SKM-1 treated with dmso at 0.1 percent for 144 hours (cell line): ENCODE results near the gene CDAN1.

Experiments
- DNase-seq: peaks from one replicate; lab custom pipeline; 2025; ENCODE audit not compliant: unreplicated experiment; lab: John Stamatoyannopoulos, UW

CDAN1 gene

DNA sequence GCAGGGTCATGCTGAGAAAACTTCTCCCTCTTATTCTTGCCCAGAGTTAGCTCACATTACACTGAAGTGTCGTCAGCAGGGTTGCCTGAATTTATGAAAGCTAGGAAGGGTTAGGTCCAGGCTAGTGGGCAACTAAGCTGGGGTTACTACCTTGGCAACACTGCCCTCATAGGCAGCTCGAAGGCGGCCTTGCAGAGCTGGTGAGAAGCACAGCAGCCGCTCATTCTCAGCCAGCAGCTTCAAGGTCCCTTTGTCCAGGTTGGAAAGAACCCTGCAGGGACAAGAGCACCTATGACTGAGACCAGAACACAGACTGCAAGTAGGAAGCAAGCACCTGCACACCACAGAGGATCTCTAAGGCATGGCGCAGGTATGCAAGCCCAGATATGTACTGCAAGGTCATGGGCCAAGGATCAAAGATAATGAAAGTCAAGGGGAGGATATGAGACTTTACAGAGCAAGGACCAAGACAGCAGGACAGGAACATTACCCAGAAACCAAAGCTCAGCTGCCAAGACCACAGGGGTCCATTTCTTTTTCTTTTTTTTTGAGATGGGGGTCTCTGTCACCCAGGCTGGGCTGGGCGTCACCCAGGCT is 2.8 kb downstream of the CDAN1 start:
- DNase-seq = no peak

DNA sequence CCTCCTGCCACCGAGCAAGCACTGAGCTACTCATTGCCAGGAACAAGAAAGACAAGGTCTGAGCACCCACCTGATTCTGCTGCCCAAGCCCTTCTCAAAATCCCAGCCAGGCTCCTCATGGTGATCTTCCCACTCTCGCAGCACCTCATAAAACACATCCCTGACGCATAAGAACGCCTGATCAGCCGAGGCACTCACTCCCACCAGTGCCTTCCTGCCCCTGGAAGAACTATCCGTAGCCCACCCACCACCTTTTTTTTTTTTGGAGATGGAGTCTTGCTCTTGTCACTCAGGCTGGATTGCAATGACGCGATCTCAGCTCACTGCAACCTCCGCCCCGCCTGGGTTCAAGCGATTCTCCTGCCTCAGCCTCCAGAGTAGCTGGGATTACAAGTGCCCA is 3.9 kb downstream of the CDAN1 start:
- no peak for DNase-seq

DNA sequence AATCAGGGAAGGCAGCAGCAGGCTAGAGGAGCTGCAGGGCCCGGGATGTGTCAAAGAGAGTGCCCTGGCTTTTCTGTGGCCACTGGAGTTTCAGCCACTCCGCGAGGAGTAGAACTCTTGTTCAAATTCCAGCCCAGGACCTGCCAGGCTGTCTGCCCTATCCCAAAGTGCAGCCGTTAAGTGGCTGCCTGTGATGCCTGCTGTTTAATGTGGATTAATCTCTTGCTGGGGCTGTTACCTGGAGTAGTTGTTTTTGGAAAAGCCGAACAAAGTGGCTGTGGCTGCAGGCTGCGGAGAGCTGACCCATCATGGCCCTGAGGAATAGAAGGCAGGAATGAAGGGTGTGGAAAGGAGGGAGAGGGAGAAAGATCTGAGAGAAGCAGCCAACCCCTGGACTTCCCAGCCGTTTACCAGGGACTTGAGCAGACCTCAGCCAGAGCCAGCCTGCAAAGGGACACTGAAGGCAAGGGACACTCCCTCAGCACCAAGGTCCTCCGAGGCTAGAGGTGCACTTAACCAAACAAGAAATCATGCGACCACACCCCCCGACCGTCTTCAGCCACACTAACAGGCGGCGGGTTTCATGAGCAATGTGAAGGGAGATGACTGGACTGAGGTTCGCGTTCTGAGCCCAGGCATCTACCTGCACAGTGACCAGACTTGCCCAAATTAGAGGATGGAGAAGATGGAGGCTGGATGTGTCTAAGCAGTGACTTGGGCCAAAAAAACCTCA is 4.7 kb downstream of the CDAN1 start:
- no peak for DNase-seq

DNA sequence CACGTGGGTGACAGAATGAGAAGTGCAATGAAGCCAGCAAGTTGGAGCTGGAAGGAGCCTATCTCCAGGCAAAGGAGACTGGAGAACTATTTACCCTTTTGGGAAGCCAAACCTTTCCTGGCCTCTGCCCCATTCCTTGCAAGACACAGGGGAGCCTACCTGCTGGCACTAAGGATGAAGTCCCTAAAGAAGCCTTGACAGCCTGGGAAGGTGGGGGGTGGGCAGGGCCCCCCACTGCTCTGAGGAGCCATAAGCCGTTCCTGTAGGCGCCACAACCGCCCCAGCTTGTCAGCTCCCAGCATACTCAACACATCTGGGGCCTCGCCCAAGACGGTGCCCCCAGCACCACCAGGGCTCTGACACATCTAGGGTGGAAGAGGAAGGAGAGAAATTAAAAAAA is 5.5 kb downstream of the CDAN1 start:
- no peak for DNase-seq

DNA sequence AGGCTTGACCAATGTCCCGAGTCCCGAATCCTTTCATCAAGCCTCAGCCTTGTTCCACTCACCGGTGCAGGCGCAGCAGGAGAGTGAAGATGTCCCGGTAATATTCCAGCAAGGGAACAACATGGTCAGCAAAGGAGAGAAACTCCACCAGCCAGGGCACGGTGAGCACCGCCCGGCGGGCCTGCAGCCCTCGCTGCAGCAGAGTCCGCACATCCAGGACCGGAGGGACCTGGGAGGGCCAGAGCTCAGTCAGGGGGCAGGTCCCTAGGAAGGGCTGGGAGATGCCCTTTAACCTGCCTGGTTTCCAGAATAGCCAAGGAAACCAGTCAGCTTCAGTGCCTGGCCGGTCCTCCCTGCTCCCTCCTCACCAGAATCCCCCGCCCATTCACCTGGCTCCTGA is 6.4 kb downstream of the CDAN1 start:
- DNase-seq = no peak

DNA sequence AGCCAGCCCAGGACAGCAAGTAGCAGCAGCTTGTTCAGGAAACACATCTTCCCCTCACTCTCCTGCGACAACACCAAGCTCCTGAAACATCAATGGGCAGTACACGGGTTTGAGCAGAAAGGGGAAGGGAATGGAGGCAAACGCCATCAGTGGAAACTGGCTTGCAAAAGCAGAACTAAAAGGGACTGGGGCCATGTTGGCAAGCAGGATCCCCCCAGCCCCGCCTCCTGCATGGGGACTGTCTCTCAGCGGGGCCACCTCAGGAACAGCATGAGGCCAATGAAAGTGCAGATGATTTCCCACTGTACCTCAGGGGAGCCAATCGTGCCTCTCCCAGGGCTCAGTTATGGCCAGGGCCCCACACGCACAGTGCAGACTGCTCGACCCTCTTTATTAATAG is 6.8 kb downstream of the CDAN1 start:
- DNase-seq = no peak

DNA sequence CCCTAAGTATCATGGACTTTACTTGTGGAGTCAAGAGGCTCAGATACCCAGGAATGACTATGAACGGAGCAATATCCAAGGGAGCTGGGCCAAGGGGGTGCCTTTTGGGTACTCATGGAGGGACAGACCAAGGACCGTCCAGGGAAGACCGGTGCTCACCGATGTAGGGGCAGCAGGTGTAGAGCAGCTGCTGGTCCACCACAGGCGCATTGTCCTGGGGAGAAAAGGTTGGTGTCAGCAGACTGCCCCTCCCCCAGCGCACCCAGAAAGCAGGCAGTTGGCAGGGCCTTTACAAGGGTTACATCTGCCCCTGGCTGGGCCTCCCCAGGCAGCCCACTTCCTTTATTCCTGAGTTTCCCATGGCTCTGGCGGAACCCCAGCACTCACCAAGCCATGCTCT is 7.5 kb downstream of the CDAN1 start:
- no peak for DNase-seq

DNA sequence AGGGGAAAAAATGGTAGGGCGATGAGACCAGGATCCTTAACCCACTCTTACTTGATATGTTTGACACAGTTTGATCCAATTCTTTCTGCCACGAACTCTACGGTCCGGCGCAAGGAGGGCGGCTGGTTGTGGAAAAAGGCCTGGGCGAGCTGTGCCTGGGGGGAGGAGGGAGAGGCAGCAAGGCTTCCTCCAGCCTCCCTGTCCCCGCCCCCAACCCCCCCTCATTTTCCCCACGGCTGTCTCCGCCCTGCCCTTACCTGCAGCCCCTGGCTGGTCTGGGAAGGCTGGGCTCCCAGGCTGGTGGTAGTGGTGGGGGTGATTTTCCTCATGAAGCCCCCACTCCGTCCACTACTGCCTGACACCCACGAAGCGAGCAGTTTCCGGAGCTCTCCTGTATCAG is 8.0 kb downstream of the CDAN1 start:
- DNase-seq = no peak

DNA sequence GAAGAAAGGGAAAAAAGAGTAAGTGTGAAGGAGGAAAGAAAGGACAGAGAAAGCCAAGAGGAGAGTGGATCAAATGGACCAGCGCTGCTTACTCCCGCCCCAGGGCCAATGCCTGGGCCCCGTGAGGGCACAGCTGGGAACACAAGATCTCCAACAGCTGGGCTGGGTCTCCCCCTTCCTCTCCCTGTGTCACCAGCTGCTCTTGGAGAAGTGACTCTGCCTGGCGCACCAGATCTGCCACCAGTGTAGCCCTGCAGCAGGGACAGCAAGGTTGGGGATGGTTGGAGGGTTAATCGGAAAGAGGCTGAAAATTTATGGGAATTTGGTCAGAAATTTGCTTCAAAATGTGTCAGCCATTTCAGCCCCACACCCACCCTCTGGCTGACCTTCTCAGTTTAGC is 8.4 kb downstream of the CDAN1 start:
- no peak for DNase-seq

DNA sequence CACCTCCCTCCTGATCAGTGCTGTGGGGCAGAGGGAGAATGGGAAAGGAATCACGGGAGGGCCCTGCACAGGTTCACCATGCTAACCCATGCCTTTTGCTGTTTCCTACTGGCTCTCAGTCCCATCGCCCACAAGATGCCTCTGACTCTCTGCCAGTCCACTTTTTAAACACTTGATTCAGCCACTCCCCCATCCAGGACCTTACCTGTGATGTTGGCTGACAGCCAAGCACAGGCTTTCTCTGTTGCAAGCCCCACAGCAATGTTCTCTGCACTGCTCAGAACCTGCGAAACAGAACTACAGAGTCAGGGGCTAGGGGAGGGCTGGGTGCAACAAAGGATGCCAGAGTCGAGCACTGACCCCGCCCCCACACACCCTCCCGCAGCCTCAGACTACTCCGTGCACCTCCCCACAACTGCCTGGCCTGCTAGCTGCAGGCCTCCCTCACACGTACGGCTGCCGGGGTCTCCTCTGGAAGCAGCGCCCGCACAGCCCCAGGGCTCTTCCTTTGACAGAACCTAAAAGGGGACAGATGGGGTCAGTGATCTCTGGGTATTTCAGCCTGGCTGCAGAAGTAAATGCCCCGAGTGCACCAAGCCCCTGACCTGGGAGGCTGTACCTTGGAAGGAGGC is 9.1 kb downstream of the CDAN1 start:
- no peak for DNase-seq

DNA sequence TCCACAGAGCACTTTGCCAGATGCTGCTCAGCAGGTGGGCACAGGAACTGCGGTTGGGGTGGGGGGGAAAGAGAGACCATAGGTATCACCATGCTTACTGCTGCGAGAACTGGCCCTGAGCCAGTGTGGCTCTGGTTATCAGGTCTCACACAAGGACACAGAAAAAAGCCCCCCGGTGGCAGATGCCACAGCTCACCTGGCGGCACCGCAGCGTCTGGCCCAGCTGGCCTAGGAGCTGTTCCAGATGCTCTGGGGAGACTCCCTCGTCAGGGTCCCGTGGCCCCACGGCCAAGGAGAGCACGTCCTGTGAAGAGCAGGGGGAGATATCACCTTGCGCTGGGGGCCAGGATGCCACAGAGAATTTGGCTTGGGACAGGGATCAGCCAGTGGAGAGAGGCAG is 10.8 kb downstream of the CDAN1 start:
- no peak for DNase-seq

DNA sequence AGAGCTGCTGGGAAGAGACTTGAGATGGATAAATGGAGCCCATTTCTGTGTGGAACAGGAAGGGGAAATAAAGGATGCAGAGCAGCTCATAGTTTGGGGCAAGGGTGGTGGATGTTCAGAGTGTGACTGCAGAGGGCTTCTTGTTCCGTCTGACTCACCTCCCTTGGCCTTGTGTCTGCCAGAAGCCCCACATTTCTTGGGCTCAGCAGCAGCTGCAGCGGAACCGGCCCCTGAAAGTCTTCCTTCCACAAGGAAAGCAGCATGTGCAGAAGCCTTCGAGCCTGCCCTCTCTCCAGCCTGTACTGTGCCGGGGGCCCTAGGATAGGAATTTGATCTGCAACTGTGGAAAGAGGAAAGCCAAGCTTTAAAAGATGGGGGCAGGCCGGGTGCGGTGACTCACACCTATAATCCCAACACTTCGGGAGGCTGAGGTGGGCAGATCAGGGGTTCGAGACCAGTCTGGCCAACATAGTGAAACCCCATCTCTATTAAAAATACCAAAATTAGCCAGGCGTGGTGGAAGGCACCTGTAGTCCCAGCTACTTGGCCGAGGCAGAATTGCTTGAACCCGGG is 11.5 kb downstream of the CDAN1 start:
- no peak for DNase-seq

DNA sequence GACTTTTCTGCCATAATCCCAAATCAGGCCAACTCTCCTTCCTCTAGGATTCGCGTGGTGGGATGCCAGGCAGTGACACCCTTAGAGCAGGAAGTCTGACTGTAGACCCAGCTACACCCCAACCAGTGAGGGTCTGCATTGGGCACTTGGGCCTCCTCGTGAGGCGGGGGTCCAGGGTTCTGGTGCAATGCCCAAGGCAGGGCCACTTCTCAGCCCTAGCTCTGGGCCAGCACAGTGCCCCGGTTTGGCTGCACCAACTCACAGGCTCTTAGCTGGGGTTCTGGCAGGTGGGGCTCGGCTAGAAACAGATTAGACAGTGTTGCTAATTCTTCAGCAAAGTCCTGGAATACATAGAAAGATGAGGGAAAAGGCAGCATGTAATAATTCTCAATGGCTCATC is 12.7 kb downstream of the CDAN1 start:
- no peak for DNase-seq

DNA sequence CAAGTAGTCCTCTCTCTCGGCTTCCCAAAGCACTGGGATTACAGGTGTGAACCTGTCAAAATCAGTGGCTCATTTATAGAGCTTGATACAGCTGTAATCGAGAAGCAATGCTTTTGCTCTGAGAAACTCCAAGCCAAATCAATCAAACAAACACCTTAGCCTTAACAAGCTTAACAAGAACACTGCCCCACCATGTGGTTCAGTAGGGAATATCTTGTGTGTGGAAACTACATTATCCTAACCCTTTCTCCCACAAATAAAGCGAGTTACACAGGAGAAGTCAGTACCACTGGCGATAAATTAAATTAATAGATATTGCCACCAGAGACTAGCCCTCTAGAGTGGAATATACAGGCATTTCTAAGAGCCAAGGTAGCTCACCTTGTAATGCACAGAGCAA is 13.9 kb downstream of the CDAN1 start:
- DNase-seq = no peak

DNA sequence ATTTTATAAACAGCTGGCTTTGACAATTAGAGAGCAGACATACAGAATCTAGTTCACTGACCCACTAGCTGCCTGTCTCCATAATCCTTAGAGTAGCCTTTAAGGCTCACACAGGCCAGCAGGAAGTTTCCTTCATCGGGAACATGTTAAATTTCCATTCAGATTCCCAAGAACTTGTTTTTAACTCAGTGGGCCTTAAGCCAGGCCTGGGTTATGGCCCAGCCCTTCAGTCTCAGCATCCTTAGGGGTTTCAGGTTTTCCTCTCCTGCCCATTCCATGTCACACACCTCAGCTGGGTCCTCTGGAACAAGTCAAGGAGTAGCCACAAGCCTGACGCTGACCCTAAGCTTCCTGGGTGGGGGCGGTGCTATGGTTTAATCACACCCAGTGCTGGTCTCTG is 15.0 kb downstream of the CDAN1 start:
- DNase-seq = no peak

DNA sequence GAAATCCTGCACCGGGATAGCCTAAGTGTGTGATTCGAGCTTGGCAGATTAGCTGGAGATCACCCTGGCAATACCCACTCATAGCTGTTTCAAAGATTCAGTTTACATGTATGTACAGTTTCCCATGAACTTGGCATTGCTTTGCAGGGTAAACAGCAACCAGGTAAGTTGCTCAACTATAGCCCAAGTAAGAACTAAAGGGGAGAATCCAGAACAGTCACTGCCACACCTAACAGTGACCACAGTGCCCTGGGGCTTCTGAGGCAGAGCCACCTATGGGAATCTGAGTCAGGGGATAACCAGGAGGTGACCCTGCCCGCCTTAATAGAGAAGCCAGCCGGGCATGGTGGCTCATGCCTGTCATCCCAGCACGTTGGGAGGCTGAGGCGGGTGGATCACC is 15.9 kb downstream of the CDAN1 start:
- DNase-seq = no peak

DNA sequence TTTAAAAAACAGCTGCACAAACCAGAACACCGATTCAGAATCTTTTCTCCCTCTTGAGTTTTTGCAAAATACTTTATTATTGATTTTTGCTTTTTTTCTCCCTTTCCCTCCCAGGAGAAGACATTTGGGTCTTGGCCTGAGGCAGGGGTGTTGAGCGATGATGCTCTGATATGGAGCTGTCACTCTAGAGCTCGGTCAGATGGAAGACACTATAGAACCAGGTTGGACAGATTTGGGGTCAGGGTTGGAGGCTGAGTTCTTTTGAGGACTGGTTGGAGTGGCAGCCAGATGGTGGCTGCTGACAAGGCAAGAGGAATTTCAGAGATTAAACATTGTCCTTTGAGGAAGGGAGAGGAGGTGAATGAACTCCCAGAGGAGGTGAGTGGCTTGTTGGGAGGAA is 16.9 kb downstream of the CDAN1 start:
- DNase-seq = no peak

DNA sequence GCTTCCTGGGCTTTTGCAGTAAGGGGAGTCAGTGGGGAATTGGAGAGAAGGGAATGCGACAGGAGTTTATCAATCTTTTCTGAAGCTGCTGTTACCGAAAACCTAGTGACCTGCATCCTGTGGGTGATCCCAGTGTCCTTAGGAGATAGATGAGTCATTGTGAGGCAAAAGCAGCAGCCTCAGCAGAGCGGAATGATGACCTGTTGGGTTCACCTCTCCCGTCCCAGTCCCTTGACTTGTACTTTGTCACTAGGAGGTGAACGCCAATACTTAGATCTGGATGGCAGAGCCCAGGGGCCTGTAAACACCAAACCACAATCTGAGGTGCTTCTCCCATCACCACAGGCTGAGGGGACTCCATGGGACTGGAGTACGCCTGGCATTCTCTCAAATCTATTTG is 17.9 kb downstream of the CDAN1 start:
- DNase-seq = no peak

DNA sequence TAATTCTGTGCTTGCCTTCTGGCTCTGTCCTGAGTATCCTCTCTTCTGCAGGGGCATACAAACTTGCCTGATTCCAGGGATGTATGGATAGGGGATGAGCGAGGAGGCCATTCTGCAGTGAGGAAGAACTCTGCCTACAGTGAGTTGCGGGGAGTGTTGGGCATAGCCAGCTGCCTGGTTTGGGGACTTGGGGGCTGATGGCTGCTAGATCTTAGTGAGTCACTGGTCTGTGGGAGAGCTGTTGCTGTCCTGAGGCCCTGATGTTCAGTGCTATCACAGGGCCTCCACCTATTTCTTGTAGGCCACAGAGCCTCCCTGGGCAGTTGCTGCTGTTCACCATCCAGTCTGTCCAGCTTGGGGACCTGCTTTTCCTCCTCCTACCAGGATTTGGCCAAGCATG is 20.3 kb downstream of the CDAN1 start:
- no peak for DNase-seq

DNA sequence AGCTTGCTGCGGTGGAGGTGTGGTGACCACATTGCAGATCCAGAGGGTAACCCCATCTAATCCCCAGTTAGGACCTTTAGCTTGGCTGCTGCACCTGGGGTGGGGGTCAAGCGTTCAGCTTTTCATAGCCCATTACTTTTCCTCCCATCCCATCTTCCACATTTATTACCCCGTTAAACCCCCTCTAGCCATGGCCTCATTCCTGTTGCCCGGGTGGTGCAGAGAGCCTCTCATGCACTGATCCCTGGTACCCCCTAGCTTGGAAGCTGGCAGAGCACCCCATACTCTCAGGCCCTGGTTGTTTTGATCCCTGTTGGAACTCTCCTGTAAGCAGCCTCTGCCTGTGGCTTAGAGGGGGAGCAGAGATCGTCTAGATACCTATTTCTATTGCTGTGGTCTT is 20.8 kb downstream of the CDAN1 start:
- DNase-seq = no peak

DNA sequence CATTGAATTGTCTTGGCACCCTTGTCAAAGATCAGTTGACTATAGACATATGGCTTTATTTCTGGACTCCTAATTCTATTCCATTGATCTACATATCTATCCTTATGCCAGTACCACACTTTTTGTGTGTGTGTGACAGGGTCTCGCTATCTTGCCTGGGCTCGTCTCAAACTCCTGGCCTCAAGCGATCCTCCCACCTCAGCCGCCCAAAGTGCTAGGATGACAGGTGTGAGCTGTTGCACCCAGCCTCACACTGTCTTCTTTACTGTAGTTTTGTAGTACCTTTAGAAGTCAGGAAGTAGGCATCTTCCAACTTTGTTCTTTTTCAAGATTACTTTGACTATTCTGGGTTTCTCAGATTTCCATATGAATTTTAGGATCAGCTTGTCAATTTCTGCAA is 24.3 kb downstream of the CDAN1 start:
- no peak for DNase-seq

DNA sequence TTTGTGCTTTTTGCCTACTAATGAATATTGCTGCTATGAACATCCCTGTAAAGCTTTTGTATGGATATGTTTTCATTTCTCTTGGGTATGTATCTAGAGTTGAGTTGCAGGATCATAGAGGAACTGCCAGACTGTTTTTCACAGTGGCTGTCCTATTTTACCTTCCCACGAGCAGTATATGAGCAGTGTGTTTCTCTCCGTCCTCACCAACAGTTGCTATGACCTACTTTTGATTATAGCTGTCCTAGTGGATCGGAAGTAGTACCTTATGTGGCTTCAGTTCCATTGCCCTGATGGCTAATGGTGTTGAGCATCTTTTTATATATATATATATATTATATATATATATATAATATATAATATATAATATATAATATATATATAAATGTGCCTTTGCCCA is 25.2 kb downstream of the CDAN1 start:
- no peak for DNase-seq
